Ishikawa (cell line): Measurements from ENCODE around the gene PROK1.

Experiments
- CEBPB ChIP-seq: IDR thresholded peaks from 2 replicates; pipeline ENCODE4 v1.6.1; 2012
- CREB1 ChIP-seq: IDR thresholded peaks from 2 replicates; pipeline ENCODE4 v1.6.1; 2012; ENCODE audit warnings: low read depth
- EGR1 ChIP-seq: IDR thresholded peaks from 2 replicates; pipeline ENCODE4 v1.6.1; 2012
- EP300 ChIP-seq: IDR thresholded peaks from 2 replicates; pipeline ENCODE4 v1.6.1; 2012; ENCODE audit warnings: borderline replicate concordance
- FOXM1 ChIP-seq: IDR thresholded peaks from 2 replicates; pipeline ENCODE4 v1.6.1; 2012; ENCODE audit warnings: low read depth, borderline replicate concordance
- NFIC ChIP-seq: IDR thresholded peaks from 2 replicates; pipeline ENCODE4 v1.6.1; 2012
- RAD21 ChIP-seq: IDR thresholded peaks from 2 replicates; pipeline ENCODE4 v1.6.1; 2012; ENCODE audit warnings: low read depth
- TAF1 ChIP-seq: IDR thresholded peaks from 2 replicates; pipeline ENCODE4 v1.6.1; 2012; ENCODE audit warnings: low read depth, mild to moderate bottlenecking
- TCF12 ChIP-seq: IDR thresholded peaks from 2 replicates; pipeline ENCODE4 v1.6.1; 2012; ENCODE audit warnings: low read depth
- TEAD4 ChIP-seq: IDR thresholded peaks from 2 replicates; pipeline ENCODE4 v1.6.1; 2012
- USF1 ChIP-seq: IDR thresholded peaks from 2 replicates; pipeline ENCODE4 v1.6.1; 2012
- YY1 ChIP-seq: IDR thresholded peaks from 2 replicates; pipeline ENCODE4 v1.6.1; 2012; ENCODE audit warnings: low read depth
- TF ChIP-seq, protein P1 (sequence below): IDR thresholded peaks from 2 replicates; pipeline ENCODE4 v1.6.1; 2012; ENCODE audit warnings: low read depth, mild to moderate bottlenecking
- TF ChIP-seq, protein P2 (sequence below): IDR thresholded peaks from 2 replicates; pipeline ENCODE4 v1.6.1; 2012

GRCh38 chr1:110460253-110461220 lies 9.6 kb downstream of the PROK1 start:
- TF ChIP-seq, protein P1, sequence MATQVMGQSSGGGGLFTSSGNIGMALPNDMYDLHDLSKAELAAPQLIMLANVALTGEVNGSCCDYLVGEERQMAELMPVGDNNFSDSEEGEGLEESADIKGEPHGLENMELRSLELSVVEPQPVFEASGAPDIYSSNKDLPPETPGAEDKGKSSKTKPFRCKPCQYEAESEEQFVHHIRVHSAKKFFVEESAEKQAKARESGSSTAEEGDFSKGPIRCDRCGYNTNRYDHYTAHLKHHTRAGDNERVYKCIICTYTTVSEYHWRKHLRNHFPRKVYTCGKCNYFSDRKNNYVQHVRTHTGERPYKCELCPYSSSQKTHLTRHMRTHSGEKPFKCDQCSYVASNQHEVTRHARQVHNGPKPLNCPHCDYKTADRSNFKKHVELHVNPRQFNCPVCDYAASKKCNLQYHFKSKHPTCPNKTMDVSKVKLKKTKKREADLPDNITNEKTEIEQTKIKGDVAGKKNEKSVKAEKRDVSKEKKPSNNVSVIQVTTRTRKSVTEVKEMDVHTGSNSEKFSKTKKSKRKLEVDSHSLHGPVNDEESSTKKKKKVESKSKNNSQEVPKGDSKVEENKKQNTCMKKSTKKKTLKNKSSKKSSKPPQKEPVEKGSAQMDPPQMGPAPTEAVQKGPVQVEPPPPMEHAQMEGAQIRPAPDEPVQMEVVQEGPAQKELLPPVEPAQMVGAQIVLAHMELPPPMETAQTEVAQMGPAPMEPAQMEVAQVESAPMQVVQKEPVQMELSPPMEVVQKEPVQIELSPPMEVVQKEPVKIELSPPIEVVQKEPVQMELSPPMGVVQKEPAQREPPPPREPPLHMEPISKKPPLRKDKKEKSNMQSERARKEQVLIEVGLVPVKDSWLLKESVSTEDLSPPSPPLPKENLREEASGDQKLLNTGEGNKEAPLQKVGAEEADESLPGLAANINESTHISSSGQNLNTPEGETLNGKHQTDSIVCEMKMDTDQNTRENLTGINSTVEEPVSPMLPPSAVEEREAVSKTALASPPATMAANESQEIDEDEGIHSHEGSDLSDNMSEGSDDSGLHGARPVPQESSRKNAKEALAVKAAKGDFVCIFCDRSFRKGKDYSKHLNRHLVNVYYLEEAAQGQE: no peak
- no peak for TF ChIP-seq CREB1
- no peak for TF ChIP-seq FOXM1
- TF ChIP-seq, protein P2, sequence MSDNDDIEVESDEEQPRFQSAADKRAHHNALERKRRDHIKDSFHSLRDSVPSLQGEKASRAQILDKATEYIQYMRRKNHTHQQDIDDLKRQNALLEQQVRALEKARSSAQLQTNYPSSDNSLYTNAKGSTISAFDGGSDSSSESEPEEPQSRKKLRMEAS: no peak
- TF ChIP-seq CEBPB: no peak
- no peak for TF ChIP-seq YY1
- TF ChIP-seq EP300: no peak
- peak; percentile 99 for TF ChIP-seq RAD21
- no peak for TF ChIP-seq NFIC
- no peak for TF ChIP-seq TCF12
- no peak for TF ChIP-seq EGR1
- no peak for TF ChIP-seq TAF1
- TF ChIP-seq TEAD4: no peak
- TF ChIP-seq USF1: no peak
